Endodermal cell (in vitro differentiated cells): ENCODE data around the gene MAPKAPK3. TPM values are rescaled to one million over a fixed set of nuclear protein-coding genes. Genes with fewer than 3 reads are reported as not detected.

Source experiments
- DNase-seq: peaks from one replicate; pipeline ENCODE4 v3.0.0-alpha.2; 2017
- H3K27ac ChIP-seq: 2 replicates; pipeline ENCODE4 v1.5.1; 2013; ENCODE audit warnings: mild to moderate bottlenecking, low read depth, low read length, moderate library complexity
- H3K27me3 ChIP-seq: 2 replicates; pipeline ENCODE4 v1.6.1; 2013; ENCODE audit warnings: mild to moderate bottlenecking, low read length, moderate library complexity; ENCODE audit not compliant: insufficient read depth, control insufficient read depth, poor library complexity, severe bottlenecking
- H3K36me3 ChIP-seq: 2 replicates; pipeline ENCODE4 v1.7.0; 2013; ENCODE audit warnings: mild to moderate bottlenecking, low read length, moderate library complexity; ENCODE audit not compliant: control insufficient read depth, insufficient read depth
- H3K4me1 ChIP-seq: one replicate; pipeline ENCODE4 v1.7.0; 2013; ENCODE audit warnings: low read length; ENCODE audit not compliant: control insufficient read depth, insufficient read depth
- H3K4me3 ChIP-seq: 2 replicates; pipeline ENCODE4 v1.5.1; 2013; ENCODE audit warnings: mild to moderate bottlenecking, low read length, moderate library complexity
- H3K9ac ChIP-seq: 2 replicates; pipeline ENCODE4 v1.6.1; 2013; ENCODE audit warnings: mild to moderate bottlenecking, low read length, moderate library complexity; ENCODE audit not compliant: poor library complexity, severe bottlenecking; ENCODE audit errors: extremely low read depth
- H3K9me3 ChIP-seq: 2 replicates; pipeline ENCODE4 v1.6.1; 2013; ENCODE audit warnings: mild to moderate bottlenecking, low read length, moderate library complexity; ENCODE audit not compliant: control insufficient read depth
- H3K27ac Mint-ChIP-seq: 2 replicates; pipeline ENCODE4 v1.8.0; 2020; ENCODE audit warnings: mixed read lengths
- H3K27me3 Mint-ChIP-seq: 2 replicates; pipeline ENCODE4 v1.8.0; 2021; ENCODE audit warnings: mild to moderate bottlenecking, mixed read lengths; ENCODE audit not compliant: insufficient read depth
- H3K36me3 Mint-ChIP-seq: 2 replicates; pipeline ENCODE4 v1.8.0; 2020; ENCODE audit warnings: low read depth, mixed read lengths
- H3K4me1 Mint-ChIP-seq: 2 replicates; pipeline ENCODE4 v1.8.0; 2020; ENCODE audit warnings: mixed read lengths
- H3K4me3 Mint-ChIP-seq: 2 replicates; pipeline ENCODE4 v1.8.0; 2020; ENCODE audit warnings: mild to moderate bottlenecking, moderate library complexity, mixed read lengths
- H3K9me3 Mint-ChIP-seq: 2 replicates; pipeline ENCODE4 v1.8.0; 2020; ENCODE audit warnings: mild to moderate bottlenecking, mixed read lengths
- CTCF ChIP-seq: fragments of 200-600 bp; sonication (generic); conservative IDR thresholded peaks from 2 replicates; pipeline ENCODE4 v1.5.0; 2021; ENCODE audit warnings: antibody characterized with exemption, mild to moderate bottlenecking
- WGBS, 2 experiments: methylation state at CpG; one replicate each; pipeline versions ENCODE4 v1.1.5 to v1.1.7; 2013; ENCODE audit warnings: missing lambda C conversion rate in 2 of 2, mixed read lengths in 1 of 2; ENCODE audit not compliant: insufficient coverage in 1 of 2, insufficient read length in 1 of 2; 5-methylcytosine and 5-hydroxymethylcytosine counted together
- total RNA-seq, 2 donors: library from RNA; stranded (reverse); fragmentation: NEBNext Ultra II Directional in 1 of 2; extraction: Animal tissue kit (Norgen Biotek cat#: 25700) in 1 of 2; gene quantifications; 2 replicates in 1 of 2; 3 replicates in 1 of 2; pipeline ENCODE4 v1.2.1, GENCODE V29; 2021

Gene MAPKAPK3
- total RNA-seq, 2 donors from 2014 or later, result 37.2 to 39.7 TPM

- H3K27ac ChIP-seq, result no peak overlapping the region
- peak overlapping the region; percentile 73 for H3K4me3 ChIP-seq
- H3K4me1 Mint-ChIP-seq, result peaks cover 17% of the 10 kb centered on the region
- no peaks in the 10 kb centered on the region for H3K9me3 ChIP-seq
- DNase-seq, result peak; percentile 95
- H3K9me3 Mint-ChIP-seq, result no peaks in the 10 kb centered on the region
- peaks cover 5% of the 10 kb centered on the region for H3K36me3 Mint-ChIP-seq
- H3K27me3 ChIP-seq, result peaks cover 14% of the 10 kb centered on the region
- H3K36me3 ChIP-seq, result no peaks in the 10 kb centered on the region
- peak overlapping the region; percentile 59 for H3K27ac Mint-ChIP-seq
- no peaks in the 10 kb centered on the region for H3K4me1 ChIP-seq
- TF ChIP-seq CTCF, result peak; percentile 97
- 6% methylated on average over 19 to 24 of the region's 24 CpGs for WGBS, 2 experiments
- H3K4me3 Mint-ChIP-seq, result peak overlapping the region; percentile 71
- H3K27me3 Mint-ChIP-seq, result peaks cover 29% of the 10 kb centered on the region
- no peak overlapping the region for H3K9ac ChIP-seq
Measured at GRCh38 chr3:50616003-50616769, 765 bp upstream of the MAPKAPK3 start.

GRCh38 chr3:50616770-50617095 lies 218 bp upstream of the MAPKAPK3 start:
- peaks cover 17% of the 10 kb centered on the region for H3K4me1 Mint-ChIP-seq
- H3K27ac ChIP-seq, result no peak overlapping the region
- H3K27me3 ChIP-seq, result peaks cover 14% of the 10 kb centered on the region
- H3K4me1 ChIP-seq, result no peaks in the 10 kb centered on the region
- TF ChIP-seq CTCF, result no peak
- H3K9ac ChIP-seq, result no peak overlapping the region
- H3K4me3 ChIP-seq, result peak overlapping the region; percentile 73
- H3K9me3 ChIP-seq, result no peaks in the 10 kb centered on the region
- peak overlapping the region; percentile 71 for H3K4me3 Mint-ChIP-seq
- peak overlapping the region; percentile 59 for H3K27ac Mint-ChIP-seq
- no peaks in the 10 kb centered on the region for H3K9me3 Mint-ChIP-seq
- peaks cover 5% of the 10 kb centered on the region for H3K36me3 Mint-ChIP-seq
- H3K36me3 ChIP-seq, result no peaks in the 10 kb centered on the region
- DNase-seq, result peak; percentile 99
- H3K27me3 Mint-ChIP-seq, result peaks cover 27% of the 10 kb centered on the region
- 0% methylated on average over 9 to 18 of the region's 22 CpGs for WGBS, 2 experiments

- Histone ChIP-seq H3K4me3 (peak overlapping the region; percentile 87), H3K9me3 (no peaks in the 10 kb centered on the region), H3K27ac (no peak overlapping the region), H3K36me3 (no peaks in the 10 kb centered on the region), H3K27me3 (peaks cover 8% of the 10 kb centered on the region), H3K4me1 (peaks cover 8% of the 10 kb centered on the region), H3K9ac (peak overlapping the region; percentile 68)
- Mint-ChIP-seq H3K9me3 (no peaks in the 10 kb centered on the region), H3K4me3 (peak overlapping the region; percentile 71), H3K36me3 (peaks cover 5% of the 10 kb centered on the region), H3K27ac (no peak overlapping the region), H3K27me3 (peaks cover 15% of the 10 kb centered on the region), H3K4me1 (peaks cover 17% of the 10 kb centered on the region)
- DNase-seq, result no peak
- no peak for TF ChIP-seq CTCF
- 84% methylated on average over 2 to 6 of the region's 6 CpGs for WGBS, 2 experiments
Measured at GRCh38 chr3:50617911-50618481, 1.0 kb downstream of the MAPKAPK3 start.
